Measurements from ENCODE around the gene MBD5. TPM values are rescaled to one million over a fixed set of nuclear protein-coding genes. Genes with fewer than 3 reads are reported as not detected.

The MBD5 gene
- polyA plus RNA-seq, 1 donor: 19.2 TPM

DNA sequence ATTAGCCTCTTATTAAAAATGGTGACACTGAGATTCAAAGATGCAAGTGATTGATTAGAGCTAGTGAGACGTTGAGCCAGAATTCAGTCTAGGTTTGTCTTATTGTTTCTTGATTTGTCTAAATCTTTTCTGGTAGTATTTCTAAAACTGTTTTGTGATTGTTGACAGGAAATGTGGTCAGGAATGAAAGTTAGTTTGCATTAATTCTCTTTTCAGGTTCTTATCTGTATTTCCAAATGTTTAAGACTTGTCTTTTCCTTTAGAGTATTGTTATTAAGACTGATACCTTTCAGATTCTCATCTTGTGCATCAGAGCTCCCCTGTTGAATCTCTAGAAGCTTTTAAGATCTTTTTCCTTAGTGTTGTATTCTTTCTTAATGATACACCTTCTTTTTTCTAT is 89.3 kb downstream of the MBD5 start:
- no peak for DNase-seq (ENCODE audit: low read depth)

DNA sequence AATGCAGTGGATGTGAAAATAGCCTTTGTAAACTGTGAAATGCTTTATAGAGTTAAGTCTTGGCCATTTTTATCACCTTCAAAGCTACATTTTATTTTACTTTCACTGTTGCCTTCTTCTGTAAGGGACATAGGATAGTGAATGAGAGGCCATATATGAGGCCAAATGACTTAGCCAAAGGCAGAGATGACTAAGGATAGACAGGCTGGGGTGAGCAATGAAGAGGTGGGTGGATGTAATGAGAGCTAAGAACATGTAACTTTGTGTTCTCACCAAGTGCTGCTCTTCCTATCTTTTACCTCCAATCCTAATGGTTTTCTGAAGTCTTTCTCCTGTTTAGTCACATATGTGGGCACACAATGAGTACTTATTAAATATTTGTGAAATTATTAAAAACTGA is 101.9 kb downstream of the MBD5 start:
- DNase-seq (ENCODE audit: low read depth): no peak

DNA sequence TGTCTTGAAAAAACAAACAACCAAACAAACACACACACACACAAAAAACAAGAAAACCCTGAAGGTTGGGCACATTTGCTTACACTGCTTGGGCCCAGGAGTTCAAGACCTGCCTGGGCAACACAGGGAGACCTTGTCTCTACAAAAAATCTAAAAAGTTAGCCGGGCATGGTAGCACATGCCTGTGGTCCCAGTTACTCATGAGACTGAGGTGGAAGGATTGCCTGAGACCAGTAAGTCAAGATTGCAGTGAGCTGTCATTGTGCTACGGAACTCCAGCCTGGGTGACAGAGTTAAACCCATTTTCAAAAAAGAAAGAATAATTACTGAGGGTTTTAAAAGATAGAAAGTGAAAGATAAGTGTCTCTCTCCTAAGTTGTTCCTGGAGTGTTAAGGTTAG is 103.4 kb downstream of the MBD5 start:
- no peak for DNase-seq (ENCODE audit: low read depth)

DNA sequence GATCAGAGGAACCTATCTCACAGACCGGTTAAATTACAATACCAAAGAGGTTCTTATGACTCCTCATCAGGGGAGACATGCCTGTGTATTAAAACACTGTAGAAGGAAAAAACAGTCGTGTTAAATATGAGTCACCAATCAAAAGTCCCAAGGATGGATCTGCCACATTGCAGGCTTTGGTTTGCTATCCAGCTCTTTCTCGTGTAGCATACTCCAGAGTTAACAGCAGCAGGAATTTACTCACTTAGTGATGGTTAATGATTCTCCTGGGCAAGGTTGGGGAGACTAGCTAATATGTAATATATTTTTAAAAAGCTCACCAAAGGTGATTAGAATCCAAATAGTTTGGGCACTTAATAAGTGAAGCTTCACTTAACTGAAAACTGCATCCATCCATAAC is 109.7 kb downstream of the MBD5 start:
- DNase-seq (ENCODE audit: low read depth): no peak

DNA sequence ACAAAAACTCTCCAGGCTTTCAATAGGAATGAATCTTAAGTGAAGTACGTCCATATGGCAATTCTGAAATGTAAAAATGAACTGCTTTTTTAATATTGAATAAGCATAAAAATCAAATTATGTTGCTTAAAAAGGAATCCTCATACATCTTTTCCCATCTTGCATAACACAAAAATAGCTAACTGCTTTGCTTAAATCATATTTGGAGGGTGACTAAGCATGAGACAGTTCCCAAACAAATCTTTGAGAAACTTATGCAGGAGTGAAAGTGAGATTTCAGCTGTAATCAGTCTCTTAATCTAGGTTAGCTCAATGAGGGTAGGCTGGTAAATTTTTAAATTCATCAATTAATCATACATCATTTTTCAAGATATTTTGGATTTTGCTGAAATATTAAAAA is 111.5 kb downstream of the MBD5 start:
- no peak for DNase-seq (ENCODE audit: low read depth)

DNA sequence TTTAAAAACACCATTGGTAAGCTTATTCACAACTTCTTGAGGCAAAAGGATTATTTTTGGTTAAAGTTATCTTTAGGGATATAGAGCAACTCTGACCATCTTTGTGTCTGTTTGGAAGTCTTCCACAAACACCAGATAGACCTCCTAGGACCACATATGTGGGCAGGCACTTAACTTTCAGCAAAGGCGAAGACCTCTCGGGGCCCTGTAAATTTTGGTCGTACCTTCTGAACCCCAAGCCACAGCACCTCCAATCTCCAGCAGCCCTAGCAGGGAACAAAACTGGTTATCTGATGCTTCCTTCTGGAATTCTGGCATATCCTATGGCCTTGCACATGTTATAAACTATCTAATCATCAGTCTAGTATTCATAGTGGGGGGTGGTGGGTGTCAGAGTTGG is 114.8 kb downstream of the MBD5 start:
- DNase-seq (ENCODE audit: low read depth): no peak

DNA sequence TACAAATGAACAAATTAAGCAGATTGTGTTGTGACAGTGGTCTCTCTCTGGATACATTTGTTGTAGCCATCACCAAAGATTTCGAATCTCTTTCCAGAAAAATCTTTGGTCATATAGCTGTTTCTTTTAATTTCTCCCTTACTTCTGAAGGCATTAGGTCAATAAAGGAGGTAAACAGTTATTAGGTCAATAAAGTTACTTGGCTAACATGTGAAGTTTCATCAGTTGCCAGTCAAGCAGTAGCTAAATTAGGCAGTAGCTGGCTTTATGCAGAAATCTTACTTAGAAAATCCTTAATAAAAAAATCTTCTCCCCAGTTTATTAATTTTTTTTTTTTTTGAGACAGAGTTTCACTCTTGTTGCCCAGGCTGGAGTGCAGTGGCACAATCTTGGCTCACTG is 115.5 kb downstream of the MBD5 start:
- DNase-seq (ENCODE audit: low read depth): no peak

DNA sequence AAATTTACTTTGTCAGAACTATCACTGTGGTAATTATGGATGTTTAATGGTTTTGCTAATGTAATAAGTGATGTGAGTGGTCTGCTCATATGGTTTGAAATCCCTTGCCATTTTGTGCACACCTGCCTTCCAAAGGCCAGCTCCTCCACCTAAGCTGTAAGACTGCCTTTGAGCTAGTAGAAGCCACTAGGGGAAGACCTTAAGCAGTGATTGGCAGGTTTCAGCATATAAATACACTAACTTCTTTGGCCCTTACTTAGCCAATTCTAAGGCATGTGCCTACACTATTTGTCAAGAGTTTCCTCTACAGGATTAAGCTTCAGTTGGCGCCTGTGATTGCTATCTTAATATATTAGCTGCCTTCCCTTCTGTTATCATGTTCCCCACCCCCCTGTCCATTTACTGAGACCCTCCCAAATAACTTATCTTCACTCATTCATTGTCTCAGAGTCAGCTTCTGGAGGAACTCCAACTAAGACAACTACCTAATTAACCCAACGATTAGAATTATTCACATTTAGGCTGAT is 141.1 kb downstream of the MBD5 start:
- DNase-seq (ENCODE audit: low read depth): no peak

DNA sequence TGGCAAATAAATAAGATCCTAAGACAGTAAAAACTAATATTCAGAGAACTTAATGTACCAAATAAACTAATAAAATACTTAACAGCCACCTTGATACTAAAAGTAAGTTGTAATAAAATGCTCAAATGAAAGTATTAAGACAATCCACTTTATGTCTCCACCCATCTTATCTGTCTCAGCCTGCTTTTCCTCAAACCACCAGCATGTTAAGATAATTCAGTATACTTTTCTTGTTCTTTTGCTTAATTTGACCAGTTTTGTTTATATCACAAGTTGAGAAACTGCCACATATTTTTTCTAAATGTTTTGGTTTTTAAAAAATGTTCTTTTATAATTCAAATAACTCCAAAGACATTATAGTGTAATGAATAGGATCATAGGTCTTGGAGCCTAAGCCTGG is 142.0 kb downstream of the MBD5 start:
- DNase-seq (ENCODE audit: low read depth): no peak

DNA sequence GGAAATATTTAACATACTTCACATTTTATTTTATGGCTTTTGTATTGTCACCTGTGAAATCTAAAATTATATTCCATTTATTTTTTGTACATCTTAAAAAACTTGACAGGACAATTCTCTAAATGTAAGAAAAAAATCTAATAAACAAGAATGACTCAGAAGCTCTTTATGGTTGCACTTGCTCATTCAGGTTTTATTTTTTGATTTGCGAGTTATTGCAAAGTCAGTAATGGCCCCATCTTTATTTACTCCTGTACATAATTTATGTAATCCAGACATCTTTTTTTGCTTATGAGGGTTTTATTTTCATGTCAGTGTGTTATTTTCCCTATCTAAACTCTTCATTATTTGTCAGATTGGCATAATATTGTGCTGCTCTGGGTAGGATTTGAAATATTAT is 145.1 kb downstream of the MBD5 start:
- DNase-seq (ENCODE audit: low read depth): no peak

DNA sequence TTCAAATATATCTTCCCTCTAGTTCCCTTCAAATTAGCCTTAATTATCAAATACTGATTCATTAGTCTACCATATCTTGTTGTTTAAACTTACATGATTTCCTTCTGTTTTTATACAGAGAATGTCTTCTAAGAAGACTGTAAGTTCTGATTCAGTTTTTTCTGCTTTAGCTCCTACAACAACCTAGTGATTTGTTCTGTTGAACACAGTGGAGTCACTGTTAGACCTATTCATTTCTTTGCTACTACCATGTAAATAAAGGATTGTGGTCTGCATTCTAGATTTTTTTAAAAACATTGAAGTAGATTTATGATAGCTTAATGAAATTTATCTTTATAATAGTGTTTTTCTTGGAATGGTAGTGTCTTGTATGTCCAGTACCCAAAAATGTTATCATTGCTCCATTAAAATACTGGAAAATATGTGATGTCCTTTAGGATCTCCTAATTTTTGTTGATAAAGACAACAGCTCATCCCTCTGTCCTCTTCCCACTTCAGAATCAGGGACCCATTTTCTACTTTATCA is 146.4 kb downstream of the MBD5 start:
- no peak for DNase-seq (ENCODE audit: low read depth)

DNA sequence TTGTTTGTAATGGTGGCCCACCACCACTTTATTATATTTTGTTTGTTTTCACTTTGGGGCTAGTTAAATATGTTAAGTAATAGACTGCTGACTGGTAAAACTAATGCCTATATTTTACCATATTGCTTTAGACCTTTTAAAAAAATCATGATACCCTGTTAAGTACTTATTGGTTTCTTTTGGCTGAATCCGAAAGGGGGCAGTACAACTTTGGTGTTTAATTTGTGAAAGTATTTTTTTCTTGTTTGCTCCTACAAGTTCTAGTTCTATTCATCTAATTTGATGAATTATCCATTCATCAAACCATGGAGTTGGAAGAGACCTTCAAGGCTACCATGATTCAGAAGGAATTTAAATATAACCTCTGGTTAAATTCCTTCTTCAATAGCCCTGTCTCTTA is 147.0 kb downstream of the MBD5 start:
- no peak for DNase-seq (ENCODE audit: low read depth)

DNA sequence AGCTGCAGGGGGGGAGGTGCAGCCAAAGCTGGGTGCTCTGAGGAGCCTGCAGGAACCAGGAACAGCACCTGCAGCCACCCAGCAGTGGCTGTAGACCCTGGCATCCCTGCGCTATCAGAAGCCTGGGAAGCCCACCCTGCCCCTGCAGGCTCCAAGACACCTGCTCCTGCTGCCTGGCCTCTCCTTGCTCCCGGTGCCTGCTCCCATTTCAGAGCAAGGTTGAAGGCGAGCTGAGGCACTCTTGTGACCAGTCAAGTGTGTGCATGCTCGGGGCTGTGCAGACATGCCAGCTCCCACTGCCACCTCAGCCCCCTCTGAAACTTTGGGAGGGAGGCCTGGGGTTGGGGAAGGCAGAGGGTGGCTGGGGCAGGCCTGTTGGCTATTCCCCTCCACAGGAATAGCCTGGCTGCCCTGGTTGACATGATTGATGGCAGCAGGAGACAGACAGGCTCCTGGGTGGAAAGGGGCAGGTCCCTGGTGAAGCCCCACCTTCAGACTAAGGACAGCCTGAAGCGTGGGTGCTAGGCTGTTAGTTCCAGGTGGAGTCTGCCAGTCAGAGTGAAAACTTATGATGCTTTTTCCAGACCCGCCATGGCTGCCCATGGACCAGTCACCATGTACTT is 151.4 kb downstream of the MBD5 start:
- DNase-seq (ENCODE audit: low read depth): no peak

DNA sequence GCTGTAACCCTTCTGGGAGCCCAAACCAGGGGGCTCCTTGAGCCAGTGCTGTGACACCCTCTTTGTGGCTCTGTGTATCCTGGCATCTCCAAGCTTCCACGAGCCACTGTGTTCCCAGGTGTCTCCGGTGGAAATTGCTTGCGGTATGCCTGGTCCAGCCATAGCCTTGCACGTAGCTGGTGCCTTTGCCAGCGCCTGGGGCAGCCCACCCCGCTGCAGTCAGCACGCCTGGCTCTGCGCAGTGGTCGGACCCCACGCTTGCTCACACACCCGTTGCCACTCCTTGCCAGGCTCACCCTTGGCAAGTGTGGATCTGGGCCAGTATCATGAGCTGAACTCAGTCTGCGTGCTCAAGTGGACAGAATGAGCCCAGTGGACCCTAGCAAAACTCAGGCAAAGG is 152.3 kb downstream of the MBD5 start:
- no peak for DNase-seq (ENCODE audit: low read depth)

DNA sequence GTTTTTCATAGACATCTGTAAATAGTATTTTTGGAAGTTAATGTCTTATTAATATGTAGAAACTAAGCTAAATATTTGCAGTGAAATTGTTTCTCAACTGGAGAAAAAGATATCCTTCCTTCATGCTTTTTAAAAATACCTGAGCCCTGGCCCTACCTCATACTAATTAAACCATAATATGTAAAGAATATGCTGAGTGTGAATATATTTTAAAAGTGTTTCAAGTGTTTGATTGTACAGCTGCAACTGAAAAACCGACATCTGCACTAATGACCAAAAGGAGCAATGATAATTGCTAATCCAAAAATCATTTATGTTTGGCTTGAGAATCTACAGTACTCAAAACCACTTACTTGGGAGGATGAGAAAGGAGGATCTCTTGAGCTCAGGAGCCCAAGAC is 156.7 kb downstream of the MBD5 start:
- DNase-seq (ENCODE audit: low read depth): no peak

DNA sequence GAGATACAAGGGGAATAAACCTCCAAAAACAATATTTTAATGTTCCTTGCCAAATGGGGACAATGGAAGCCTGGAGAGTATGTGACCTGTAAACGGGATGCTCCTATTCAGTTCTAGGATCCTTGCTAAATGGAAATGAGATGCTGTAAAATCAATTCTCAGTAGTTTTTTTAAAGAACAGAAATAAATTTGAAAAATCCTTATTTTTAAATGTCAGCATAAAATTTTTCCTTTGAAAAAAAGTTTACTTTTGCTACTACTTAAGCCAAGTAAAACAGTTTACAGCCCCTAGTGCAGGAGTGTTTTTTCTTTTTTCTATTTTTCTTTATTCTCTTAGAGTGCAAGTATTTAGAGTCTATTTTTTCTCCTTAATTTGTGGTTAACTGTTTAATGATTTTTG is 158.8 kb downstream of the MBD5 start:
- DNase-seq (ENCODE audit: low read depth): no peak

DNA sequence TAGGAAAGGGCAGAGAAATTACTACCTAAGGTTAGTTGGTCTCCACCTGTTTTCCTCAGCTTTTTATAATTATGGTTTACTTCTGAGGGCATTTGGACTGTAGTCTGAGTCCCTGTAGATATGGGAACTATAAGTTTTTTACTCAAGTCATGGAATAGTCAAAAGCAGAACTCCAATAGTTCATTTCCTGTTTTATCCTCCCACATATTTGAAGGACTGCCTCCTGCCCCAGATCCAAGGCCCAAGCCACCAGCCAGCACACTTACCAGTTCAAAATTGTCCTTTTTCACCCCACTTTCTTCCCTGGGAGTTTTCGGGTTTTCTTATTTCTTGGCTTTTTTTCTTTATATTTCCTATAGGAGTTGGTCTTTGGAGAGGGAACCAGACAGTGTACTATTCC is 164.1 kb downstream of the MBD5 start:
- no peak for DNase-seq (ENCODE audit: low read depth)

DNA sequence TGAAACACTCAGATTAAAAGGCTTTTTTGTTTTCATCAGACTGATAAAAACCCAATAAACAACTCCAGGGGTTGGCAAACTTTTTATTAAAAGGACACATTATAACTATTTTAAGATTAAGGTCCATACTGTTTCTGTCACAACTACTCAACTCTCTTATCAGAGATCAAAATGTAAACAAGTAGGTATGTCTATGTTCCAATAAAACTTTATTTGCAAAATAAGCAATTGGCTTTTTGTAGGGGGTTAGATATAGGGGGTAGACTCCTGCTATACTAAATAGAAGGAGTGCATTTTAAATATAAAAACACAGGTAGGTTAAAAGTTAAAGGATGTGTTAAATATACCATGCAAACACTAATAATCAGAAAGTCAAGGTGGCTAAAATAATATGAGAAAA is 174.0 kb downstream of the MBD5 start:
- DNase-seq (ENCODE audit: low read depth): no peak

DNA sequence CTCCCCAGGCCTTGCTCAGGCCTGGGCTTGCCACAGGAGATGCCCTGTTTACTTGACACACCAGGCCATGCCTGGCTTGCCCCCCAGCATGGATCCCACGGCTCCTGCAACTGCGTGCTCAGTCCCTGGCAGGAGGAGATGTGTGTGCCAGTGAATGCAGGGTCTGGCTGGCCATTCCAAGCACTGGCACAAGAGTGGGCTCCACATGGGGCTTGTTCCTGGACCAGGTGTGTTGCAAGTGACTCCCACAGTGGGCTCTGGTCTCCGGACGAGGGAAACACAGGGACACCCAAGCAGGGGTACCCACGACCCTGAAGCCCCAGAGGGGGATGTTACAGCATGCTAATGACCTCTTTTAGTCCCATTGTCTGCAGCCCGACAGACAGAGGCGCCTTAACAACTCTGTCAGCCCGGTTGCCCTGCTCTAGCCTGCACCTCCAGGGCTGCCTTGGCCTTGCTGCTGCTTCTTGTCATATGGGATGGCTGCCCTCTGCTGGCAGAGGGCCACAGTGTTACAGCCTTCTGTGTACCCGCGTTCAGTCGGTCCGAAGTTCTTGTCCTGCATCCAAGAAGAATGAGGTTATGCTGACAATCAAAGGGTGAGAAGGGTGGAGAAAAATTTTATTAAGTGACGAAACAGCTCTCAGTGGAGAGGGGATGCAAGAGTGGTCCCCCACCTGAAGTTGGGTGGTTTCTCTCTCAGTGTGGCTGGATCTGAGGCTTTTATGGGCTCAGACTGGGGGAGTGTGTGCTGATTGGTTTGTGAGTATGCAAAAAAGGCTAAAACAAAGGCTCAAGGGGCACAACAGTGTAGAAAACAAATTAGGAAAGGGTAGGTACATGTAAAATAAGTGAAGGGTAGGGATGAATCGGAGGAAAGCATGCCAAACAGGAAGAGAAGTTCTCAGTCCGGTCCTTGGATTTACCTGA is 180.4 kb downstream of the MBD5 start:
- DNase-seq (ENCODE audit: low read depth): no peak

DNA sequence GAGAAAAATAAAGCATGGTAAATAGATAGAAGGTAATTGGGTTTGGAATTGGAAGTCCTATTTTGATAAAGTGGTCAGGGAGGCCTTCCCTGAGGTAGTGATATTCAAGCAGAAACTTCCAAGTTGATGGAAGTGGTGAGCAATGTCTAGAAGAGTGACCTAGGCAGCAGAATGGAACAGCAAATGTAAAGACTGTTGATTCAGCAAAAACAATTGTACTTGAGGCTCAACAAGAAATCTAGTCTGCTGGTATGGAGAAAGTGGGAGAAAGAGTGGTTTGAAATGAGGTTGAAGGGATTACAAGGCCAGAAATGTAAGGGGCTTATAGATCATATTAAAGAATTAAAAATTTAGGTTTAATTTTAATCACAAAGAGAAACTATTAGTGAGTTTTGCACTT is 181.3 kb downstream of the MBD5 start:
- DNase-seq (ENCODE audit: low read depth): no peak

DNA sequence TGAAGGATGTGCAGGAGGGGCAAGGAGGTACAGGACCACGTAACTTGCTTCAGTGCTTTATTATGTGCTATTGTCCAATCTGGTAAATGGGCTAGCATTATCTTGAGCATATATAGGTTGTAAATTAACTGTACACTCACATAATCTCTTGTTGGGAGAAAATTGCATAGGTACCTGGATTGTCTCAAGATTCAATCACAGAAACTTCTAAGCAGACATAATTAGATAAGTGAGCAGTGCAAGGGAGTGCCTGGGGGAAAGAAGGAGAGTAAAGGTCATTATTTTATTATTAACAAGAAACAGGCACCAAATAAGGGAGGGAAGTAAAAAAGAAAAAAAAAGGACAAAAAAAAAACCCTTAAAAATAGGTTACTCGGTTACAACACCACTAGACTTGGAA is 186.2 kb downstream of the MBD5 start:
- no peak for DNase-seq (ENCODE audit: low read depth)

DNA sequence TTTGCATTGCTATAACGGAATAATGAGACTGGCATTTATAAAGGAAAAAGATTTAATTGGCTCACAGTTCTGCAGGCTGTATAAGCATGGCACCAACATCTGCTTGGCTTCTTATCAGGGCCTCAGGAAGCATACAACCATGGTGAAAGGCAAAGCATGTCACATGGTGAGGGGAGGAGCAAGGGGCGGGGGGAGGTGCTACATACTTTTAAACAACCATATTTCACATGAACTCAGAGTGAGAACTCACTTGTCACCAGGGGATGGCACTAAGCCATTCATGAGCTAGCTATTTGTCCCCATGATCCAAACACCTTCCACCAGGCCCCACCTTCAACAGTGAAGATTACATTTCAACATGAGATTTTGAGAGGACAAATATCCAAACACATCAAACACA is 188.7 kb downstream of the MBD5 start:
- no peak for DNase-seq (ENCODE audit: low read depth)

Data from forelimb muscle (tissue), 1 donor.